ENCODE data around the gene XRN1. TPM values are rescaled to one million over a fixed set of nuclear protein-coding genes. Genes with fewer than 3 reads are reported as not detected.

The XRN1 gene
- total and polyA plus RNA-seq, 10 of the 15 experiments (the other 5 are each of a cell fraction or from before 2014, with no cell fraction given) = 1.7 to 38.8 (median 15.5) TPM

GRCh38 chr3:142447852-142448823 lies at the start of gene XRN1 (continued):
- TF ChIP-seq BCL3 (IDR thresholded peaks at IDR 0.05; ENCODE audit: borderline replicate concordance, insufficient read depth, low read depth, low read length, poor library complexity, severe bottlenecking) = peak; percentile 78
- TF ChIP-seq RB1 (IDR thresholded peaks at IDR 0.05; ENCODE audit: borderline replicate concordance) = peak; percentile 78; the same call in 1 of the 2 replicates
- peak; percentile 36 for TF ChIP-seq SKIL (IDR thresholded peaks at IDR 0.05; ENCODE audit: low read depth, poor library complexity, severe bottlenecking)
- TF ChIP-seq PAX5 (IDR thresholded peaks at IDR 0.05; ENCODE audit: borderline replicate concordance, low read depth, low read length) = no peak
- peak; percentile 76 for TF ChIP-seq IKZF1 (conservative IDR thresholded peaks at IDR 0.05)
- TF ChIP-seq USF2 (IDR thresholded peaks at IDR 0.05; ENCODE audit: borderline replicate concordance, low read depth, low read length) = no peak
- no peak for TF ChIP-seq NFXL1 (IDR thresholded peaks at IDR 0.05; ENCODE audit: borderline replicate concordance)
- no peak for TF ChIP-seq CEBPZ (IDR thresholded peaks at IDR 0.05; ENCODE audit: low read depth, low read length)
- TF ChIP-seq KLF5 (IDR thresholded peaks at IDR 0.05; ENCODE audit: partially characterized antibody) = peak; percentile 55
- TF ChIP-seq ETV6 (conservative IDR thresholded peaks at IDR 0.05 in 1 of 2, IDR thresholded peaks at IDR 0.05 in 1 of 2; ENCODE audit: borderline replicate concordance in 1 of 2, low read depth in 1 of 2) = 0 out of 4 replicates have a peak, but pooled peaks of 1 of the 2 experiments have one; percentile 58
- TF ChIP-seq KDM1A (IDR thresholded peaks at IDR 0.05; ENCODE audit: borderline replicate concordance) = no peak
- TF ChIP-seq RAD21 (IDR thresholded peaks at IDR 0.05; ENCODE audit: insufficient read depth, low read depth, low read length) = no peak
- TF ChIP-seq POLR2A (IDR thresholded peaks at IDR 0.05; ENCODE audit: low read depth, low read length) = peak; percentile 93
- peak; percentile 54 for TF ChIP-seq SP1 (IDR thresholded peaks at IDR 0.05; ENCODE audit: low read depth, low read length)
- TF ChIP-seq ATF2 (IDR thresholded peaks at IDR 0.05; ENCODE audit: low read length) = 0 out of 2 replicates have a peak, but pooled peaks have one; percentile 20
- TF ChIP-seq ZNF274 (IDR thresholded peaks at IDR 0.05; ENCODE audit: insufficient read depth, insufficient read length) = no peak
- peak; percentile 34; the same call in 1 of the 2 replicates for TF ChIP-seq DPF2 (IDR thresholded peaks at IDR 0.05)
- peak; percentile 50; the same call in 1 of the 2 replicates for TF ChIP-seq LARP7 (IDR thresholded peaks at IDR 0.05)
- TF ChIP-seq ESRRA (IDR thresholded peaks at IDR 0.05; ENCODE audit: low read length) = no peak
